NCI-H1694 (cell line): ENCODE data around the gene KIF26B.

Experiments
- DNase-seq: peaks from one replicate; lab custom pipeline; 2025; lab: John Stamatoyannopoulos, UW

The KIF26B gene

GRCh38 chr1:245209658-245210435 lies 55.1 kb downstream of the KIF26B start:
- DNase-seq: no peak

- DNase-seq: no peak
Measured at GRCh38 chr1:245211035-245211749, 56.4 kb downstream of the KIF26B start.

GRCh38 chr1:245211761-245212160 lies 57.0 kb downstream of the KIF26B start:
- no peak for DNase-seq

- no peak for DNase-seq
Measured at GRCh38 chr1:245212221-245212710, 57.5 kb downstream of the KIF26B start.

- DNase-seq: no peak
Measured at GRCh38 chr1:245213066-245213831, 58.5 kb downstream of the KIF26B start.

- DNase-seq: no peak
Measured at GRCh38 chr1:245215071-245215470, 60.3 kb downstream of the KIF26B start.

GRCh38 chr1:245216366-245217115 lies 61.8 kb downstream of the KIF26B start:
- DNase-seq: no peak

GRCh38 chr1:245217853-245218608 lies 63.2 kb downstream of the KIF26B start:
- no peak for DNase-seq

GRCh38 chr1:245220381-245220985 lies 65.7 kb downstream of the KIF26B start:
- DNase-seq: no peak

- DNase-seq: no peak
Measured at GRCh38 chr1:245221805-245222204, 67.0 kb downstream of the KIF26B start.

- no peak for DNase-seq
Measured at GRCh38 chr1:245222931-245223595, 68.3 kb downstream of the KIF26B start.

- no peak for DNase-seq
Measured at GRCh38 chr1:245225322-245226202, 70.8 kb downstream of the KIF26B start.

GRCh38 chr1:245226203-245226499 lies 71.4 kb downstream of the KIF26B start:
- no peak for DNase-seq

GRCh38 chr1:245229051-245229450 lies 74.3 kb downstream of the KIF26B start:
- no peak for DNase-seq

- no peak for DNase-seq
Measured at GRCh38 chr1:245232931-245233330, 78.1 kb downstream of the KIF26B start.

- DNase-seq: no peak
Measured at GRCh38 chr1:245234217-245235081, 79.7 kb downstream of the KIF26B start.

- no peak for DNase-seq
Measured at GRCh38 chr1:245235156-245235555, 80.4 kb downstream of the KIF26B start.

- DNase-seq: no peak
Measured at GRCh38 chr1:245240648-245241165, 85.9 kb downstream of the KIF26B start.
